ENCODE results near the gene CYP26C1.

CYP26C1 gene, protein sequence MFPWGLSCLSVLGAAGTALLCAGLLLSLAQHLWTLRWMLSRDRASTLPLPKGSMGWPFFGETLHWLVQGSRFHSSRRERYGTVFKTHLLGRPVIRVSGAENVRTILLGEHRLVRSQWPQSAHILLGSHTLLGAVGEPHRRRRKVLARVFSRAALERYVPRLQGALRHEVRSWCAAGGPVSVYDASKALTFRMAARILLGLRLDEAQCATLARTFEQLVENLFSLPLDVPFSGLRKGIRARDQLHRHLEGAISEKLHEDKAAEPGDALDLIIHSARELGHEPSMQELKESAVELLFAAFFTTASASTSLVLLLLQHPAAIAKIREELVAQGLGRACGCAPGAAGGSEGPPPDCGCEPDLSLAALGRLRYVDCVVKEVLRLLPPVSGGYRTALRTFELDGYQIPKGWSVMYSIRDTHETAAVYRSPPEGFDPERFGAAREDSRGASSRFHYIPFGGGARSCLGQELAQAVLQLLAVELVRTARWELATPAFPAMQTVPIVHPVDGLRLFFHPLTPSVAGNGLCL

DNA sequence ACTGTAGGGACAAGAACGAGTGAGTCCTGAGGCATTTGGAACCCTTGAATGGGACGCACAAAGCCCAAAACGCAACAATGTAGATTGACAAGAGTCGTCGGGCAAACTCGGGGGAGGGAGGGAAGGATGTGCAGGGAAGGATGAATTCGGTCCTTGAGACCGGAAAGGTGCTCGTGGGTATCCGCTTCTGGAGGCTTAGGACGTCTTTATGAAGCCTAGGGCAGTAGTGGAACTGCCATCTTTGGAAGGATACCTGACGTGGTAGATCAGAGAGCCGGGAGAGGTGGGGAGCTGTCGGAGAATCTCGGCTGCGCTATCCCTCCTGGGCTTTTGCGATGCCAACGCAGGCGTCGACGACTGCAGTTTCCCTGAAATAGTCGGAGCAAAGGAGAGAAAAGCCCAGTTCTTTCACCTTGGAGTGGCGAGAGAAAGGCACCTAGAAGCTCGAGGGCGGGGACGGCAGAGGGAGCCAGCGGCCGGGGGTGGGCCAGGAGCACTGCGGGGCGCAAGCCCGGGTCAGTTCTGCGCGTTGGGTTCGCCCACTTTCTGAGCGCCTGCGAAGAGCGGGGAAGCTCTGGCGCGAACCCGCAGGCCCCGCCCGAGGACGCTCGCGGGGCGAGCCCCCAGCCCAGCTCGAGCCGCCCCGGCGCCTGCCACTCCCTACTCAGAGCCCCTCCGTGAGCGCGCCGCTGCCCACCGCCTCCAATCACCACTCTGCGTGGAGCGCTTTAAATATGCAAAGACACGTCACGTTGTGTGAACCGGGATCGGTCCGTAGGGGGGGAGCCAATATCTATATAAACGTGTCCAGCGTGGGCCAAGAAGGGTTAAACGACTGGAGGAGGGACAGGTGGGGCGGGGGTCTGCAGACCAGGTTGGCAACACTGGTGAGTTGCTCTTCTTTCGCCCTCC, at the start of gene CYP26C1:
TSS of gene CYP26C1 (plus strand) at position 824 of the 912 bp plus-strand sequence. CDS start 466 bp downstream, outside the sequence.
- no peak within 1 kb of the TSS for H3K4me3 ChIP-seq (ENCODE audit: low read depth, low read length)
- TF ChIP-seq, protein P1, sequence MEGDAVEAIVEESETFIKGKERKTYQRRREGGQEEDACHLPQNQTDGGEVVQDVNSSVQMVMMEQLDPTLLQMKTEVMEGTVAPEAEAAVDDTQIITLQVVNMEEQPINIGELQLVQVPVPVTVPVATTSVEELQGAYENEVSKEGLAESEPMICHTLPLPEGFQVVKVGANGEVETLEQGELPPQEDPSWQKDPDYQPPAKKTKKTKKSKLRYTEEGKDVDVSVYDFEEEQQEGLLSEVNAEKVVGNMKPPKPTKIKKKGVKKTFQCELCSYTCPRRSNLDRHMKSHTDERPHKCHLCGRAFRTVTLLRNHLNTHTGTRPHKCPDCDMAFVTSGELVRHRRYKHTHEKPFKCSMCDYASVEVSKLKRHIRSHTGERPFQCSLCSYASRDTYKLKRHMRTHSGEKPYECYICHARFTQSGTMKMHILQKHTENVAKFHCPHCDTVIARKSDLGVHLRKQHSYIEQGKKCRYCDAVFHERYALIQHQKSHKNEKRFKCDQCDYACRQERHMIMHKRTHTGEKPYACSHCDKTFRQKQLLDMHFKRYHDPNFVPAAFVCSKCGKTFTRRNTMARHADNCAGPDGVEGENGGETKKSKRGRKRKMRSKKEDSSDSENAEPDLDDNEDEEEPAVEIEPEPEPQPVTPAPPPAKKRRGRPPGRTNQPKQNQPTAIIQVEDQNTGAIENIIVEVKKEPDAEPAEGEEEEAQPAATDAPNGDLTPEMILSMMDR (IDR thresholded peaks at IDR 0.05; ENCODE audit: control insufficient read depth, extremely low read depth, insufficient read depth), result no peak
- DNase-seq (ENCODE audit: low read depth), result no peak

DNA sequence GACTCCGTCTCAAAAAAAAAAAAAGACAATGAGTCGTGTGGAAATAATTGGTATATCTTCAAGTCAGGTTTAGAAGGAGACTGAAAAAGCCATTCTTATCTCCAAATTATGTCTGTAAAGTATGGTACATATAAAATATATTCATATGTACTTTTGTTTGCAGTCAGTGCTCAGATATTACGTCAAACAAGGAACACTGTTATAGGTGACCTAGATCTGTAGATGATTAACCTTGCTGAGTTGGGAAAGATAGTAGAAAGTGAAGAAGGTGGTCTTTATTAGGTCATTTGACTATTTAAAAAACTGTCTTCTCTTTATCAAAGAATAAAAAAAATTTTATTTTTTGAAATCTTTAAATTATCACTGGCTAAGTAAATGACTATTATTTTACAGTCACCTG, 44.9 kb upstream of the CYP26C1 start:
- TF ChIP-seq, protein P1 (IDR thresholded peaks at IDR 0.05; ENCODE audit: control insufficient read depth, extremely low read depth, insufficient read depth), result no peak
- no peak overlapping the region for H3K4me3 ChIP-seq (ENCODE audit: low read depth, low read length)
- no peak for DNase-seq (ENCODE audit: low read depth)

DNA sequence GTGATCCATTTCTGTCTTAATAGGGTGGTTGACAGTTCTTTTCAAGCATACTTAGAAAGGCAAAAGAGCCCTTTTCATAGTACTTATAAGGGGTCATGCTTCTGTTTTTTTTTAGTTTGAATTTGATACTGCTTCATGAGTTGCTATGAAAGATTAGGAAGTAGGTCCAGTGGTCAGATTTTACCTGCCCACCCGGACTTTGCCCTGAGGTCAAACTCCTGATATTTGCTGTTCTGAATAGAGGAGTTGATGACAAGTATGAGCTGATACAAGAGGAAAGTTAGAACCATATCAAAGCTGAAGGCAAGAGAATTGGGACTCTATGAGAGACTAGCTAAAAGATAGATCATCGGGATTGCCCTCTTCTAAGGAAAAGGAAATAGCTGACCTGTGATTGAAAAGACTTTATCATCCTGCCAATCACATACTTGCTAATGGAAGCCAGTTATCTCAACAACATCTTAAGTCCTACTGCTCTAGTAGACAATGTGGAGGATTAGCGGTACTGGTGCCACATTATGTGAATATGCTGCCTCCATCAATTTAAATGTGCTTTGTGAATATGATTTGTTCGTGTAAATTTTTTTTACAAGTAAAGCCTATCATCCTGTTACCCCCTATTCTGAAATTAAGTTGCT, 37.5 kb upstream of the CYP26C1 start:
- H3K4me3 ChIP-seq (ENCODE audit: low read depth, low read length), result no peak overlapping the region
- no peak for DNase-seq (ENCODE audit: low read depth)
- TF ChIP-seq, protein P1 (IDR thresholded peaks at IDR 0.05; ENCODE audit: control insufficient read depth, extremely low read depth, insufficient read depth), result no peak

DNA sequence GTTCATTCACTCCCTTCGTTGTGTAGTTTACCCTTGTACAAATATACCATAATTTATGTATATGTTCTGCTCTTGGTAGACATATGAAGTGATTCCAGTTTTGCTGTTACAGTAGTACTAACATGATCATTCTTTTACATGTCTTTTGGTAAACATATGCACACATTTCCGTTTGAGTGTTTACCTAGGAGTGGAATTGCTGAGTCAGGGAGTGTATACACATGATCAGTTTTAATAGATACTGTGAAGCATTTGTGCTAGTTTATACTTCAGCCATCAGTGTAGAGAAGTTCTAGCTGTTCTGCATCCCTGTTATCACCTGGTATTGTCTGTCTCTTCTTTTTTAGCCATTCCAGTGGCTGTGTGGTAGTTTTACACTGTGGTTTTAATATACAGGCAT, 34.5 kb upstream of the CYP26C1 start:
- H3K4me3 ChIP-seq (ENCODE audit: low read depth, low read length), result no peak overlapping the region
- DNase-seq (ENCODE audit: low read depth), result peak; percentile 59
- TF ChIP-seq, protein P1 (IDR thresholded peaks at IDR 0.05; ENCODE audit: control insufficient read depth, extremely low read depth, insufficient read depth), result no peak

DNA sequence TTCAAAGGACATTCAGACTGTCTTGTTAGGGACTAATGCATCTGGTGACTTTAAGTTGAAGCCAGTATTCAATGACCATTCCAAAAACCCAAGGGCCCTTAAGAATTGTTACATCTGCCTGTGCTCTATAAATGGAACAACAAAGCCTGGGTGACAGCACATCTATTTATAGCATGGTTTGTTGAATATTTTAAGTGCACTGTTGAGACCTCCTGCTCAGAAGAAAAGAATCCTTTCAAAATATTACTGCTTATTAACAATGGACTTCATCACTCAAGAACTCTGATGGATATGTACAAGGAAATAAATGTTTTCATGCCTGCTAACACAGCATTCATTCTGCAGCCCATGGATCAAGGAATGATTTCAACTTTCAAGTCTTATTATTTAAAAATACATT, 33.1 kb upstream of the CYP26C1 start:
- TF ChIP-seq, protein P1 (IDR thresholded peaks at IDR 0.05; ENCODE audit: control insufficient read depth, extremely low read depth, insufficient read depth), result no peak
- DNase-seq (ENCODE audit: low read depth), result no peak
- H3K4me3 ChIP-seq (ENCODE audit: low read depth, low read length), result no peak overlapping the region

DNA sequence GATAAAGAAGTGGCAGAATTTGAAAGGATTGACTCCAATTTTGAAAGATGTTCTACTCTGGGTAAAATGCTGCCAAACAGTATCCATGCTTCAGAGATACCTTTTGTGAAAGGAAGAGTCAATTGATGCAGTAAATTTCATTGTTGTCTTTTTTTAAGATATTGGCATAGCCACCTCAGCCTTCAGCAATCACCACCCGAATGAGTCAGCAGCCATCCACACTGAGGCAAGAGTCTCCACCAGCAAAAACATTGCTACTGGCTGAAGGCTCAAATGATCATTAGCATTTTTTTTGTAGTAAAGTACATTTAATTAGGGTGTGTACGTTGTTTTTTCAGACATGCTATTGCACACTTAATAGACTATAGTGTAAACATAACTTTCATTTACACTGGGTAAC, 31.7 kb upstream of the CYP26C1 start:
- H3K4me3 ChIP-seq (ENCODE audit: low read depth, low read length), result no peak overlapping the region
- TF ChIP-seq, protein P1 (IDR thresholded peaks at IDR 0.05; ENCODE audit: control insufficient read depth, extremely low read depth, insufficient read depth), result no peak
- DNase-seq (ENCODE audit: low read depth), result no peak

Data from LNCaP clone FGC (cell line).